ENCODE results near the gene TBC1D4.

GRCh38 chr13:75478659-75479058 is 3.3 kb downstream of the TBC1D4 start:
- TF ChIP-seq CTCF (IDR thresholded peaks at IDR 0.05) (no peak), POLR2A (IDR thresholded peaks at IDR 0.05) (no peak), POLR2AphosphoS5 (IDR thresholded peaks at IDR 0.05) (no peak)
